Measurements from ENCODE around the gene TIGD3. TPM values are rescaled to one million over a fixed set of nuclear protein-coding genes. Genes with fewer than 3 reads are reported as not detected.
A peak's percentile ranks its signal among the peaks of the same experiment; 100 is the strongest.

The TIGD3 gene
- total RNA-seq, 1 experiment from 2014 or later: 3.0 TPM

DNA sequence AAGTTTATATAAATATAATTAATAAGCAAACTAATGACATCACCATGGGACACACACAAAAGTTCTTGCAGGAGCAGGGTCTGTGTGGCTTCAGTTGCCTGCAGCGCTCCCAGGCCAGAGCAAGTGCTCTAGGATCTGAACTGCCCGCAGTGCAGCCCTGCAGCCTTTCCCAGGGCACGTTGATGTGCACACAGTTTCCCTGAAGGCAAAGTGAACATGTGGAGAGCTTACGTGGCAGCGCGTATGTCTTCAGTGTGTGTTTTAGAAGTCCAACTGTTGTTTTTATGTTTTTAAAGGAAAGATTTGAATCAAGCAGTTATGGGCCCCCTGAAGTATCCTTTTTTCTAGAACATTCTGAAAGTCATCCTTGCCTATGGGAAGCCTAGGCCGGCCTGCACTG is 1.2 kb upstream of the TIGD3 start:
- H3K27me3 ChIP-seq (replicated peaks; ENCODE audit: control insufficient read depth, insufficient read depth, low read length): no peaks in the 10 kb centered on the region
- no peak for DNase-seq
- intact Hi-C loops (cut with micrococcal nuclease; ENCODE audit: unreplicated experiment): no loop called here
- ChIA-PET POLR2A (no interaction called here), CTCF (interaction anchor here (0.6 to 1.6 kb wide), 7 partner anchors 14 to 136 kb away, joined by 3 to 8 read pairs (median 5); partner anchors contain the start of genes CDC42EP2 and DPF2)
- H3K4me1 Mint-ChIP-seq (ENCODE audit: low read depth, unreplicated experiment): peaks cover 37% of the 10 kb centered on the region
- TF ChIP-seq, protein P1, sequence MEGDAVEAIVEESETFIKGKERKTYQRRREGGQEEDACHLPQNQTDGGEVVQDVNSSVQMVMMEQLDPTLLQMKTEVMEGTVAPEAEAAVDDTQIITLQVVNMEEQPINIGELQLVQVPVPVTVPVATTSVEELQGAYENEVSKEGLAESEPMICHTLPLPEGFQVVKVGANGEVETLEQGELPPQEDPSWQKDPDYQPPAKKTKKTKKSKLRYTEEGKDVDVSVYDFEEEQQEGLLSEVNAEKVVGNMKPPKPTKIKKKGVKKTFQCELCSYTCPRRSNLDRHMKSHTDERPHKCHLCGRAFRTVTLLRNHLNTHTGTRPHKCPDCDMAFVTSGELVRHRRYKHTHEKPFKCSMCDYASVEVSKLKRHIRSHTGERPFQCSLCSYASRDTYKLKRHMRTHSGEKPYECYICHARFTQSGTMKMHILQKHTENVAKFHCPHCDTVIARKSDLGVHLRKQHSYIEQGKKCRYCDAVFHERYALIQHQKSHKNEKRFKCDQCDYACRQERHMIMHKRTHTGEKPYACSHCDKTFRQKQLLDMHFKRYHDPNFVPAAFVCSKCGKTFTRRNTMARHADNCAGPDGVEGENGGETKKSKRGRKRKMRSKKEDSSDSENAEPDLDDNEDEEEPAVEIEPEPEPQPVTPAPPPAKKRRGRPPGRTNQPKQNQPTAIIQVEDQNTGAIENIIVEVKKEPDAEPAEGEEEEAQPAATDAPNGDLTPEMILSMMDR (IDR thresholded peaks at IDR 0.05; ENCODE audit: insufficient read depth in 1 of 2, low read depth in 1 of 2, low read length in 1 of 2, severe bottlenecking in 1 of 2, unreplicated experiment in 1 of 2): no peak
- H3K4me1 ChIP-seq: peaks cover 26% of the 10 kb centered on the region
- no peaks in the 10 kb centered on the region for H3K27me3 Mint-ChIP-seq (ENCODE audit: insufficient read depth, unreplicated experiment)
- no peaks in the 10 kb centered on the region for H3K9me3 Mint-ChIP-seq (ENCODE audit: unreplicated experiment)
- H3K4me3 ChIP-seq (ENCODE audit: low read depth, low read length): no peak overlapping the region
- H3K27ac Mint-ChIP-seq (ENCODE audit: unreplicated experiment): peak overlapping the region; percentile 87
- peak overlapping the region; percentile 94 for H3K4me3 Mint-ChIP-seq (ENCODE audit: unreplicated experiment)
- BruUV-seq (replicated peaks): TSS peak; percentile 32
- peaks cover 61% of the 10 kb centered on the region for H3K36me3 Mint-ChIP-seq (ENCODE audit: insufficient read depth, unreplicated experiment)
- no peaks in the 10 kb centered on the region for H3K9me3 ChIP-seq
- H3K36me3 ChIP-seq (ENCODE audit: control insufficient read depth, insufficient read depth, low read length): peaks cover 3% of the 10 kb centered on the region

DNA sequence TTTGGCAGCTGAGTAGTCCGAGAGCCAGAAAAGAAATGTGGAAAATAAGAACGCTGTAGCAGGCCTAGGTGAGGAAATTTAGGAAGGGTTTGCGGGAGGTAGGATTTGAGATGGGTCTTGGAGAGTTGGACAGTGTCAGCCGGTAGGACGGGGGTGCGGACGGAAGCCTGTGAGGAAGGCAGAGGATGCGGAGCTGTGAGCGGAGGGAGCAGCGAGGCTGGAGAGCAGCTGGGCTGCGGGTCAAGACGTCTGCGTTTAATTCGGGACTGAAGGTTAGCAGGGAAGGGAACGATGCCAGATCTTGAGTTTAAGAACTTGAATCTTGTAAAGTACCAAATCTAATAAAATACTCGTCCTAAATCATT is 669 bp upstream of the TIGD3 start:
- TF ChIP-seq, protein P1 (IDR thresholded peaks at IDR 0.05; ENCODE audit: insufficient read depth in 1 of 2, low read depth in 1 of 2, low read length in 1 of 2, severe bottlenecking in 1 of 2, unreplicated experiment in 1 of 2): no peak
- Histone ChIP-seq H3K27me3 (replicated peaks; ENCODE audit: control insufficient read depth, insufficient read depth, low read length) (no peaks in the 10 kb centered on the region), H3K36me3 (ENCODE audit: control insufficient read depth, insufficient read depth, low read length) (peaks cover 1% of the 10 kb centered on the region), H3K9me3 (no peaks in the 10 kb centered on the region), H3K4me1 (peaks cover 28% of the 10 kb centered on the region), H3K4me3 (ENCODE audit: low read depth, low read length) (peak overlapping the region; percentile 55)
- Mint-ChIP-seq H3K27me3 (ENCODE audit: insufficient read depth, unreplicated experiment) (no peaks in the 10 kb centered on the region), H3K4me3 (ENCODE audit: unreplicated experiment) (peak overlapping the region; percentile 94), H3K4me1 (ENCODE audit: low read depth, unreplicated experiment) (peaks cover 38% of the 10 kb centered on the region), H3K36me3 (ENCODE audit: insufficient read depth, unreplicated experiment) (peaks cover 56% of the 10 kb centered on the region), H3K9me3 (ENCODE audit: unreplicated experiment) (no peaks in the 10 kb centered on the region), H3K27ac (ENCODE audit: unreplicated experiment) (peak overlapping the region; percentile 87)
- DNase-seq: no peak
- no TSS peak for BruUV-seq (replicated peaks)
- ChIA-PET CTCF (interaction anchor here (0.6 to 1.6 kb wide), 6 partner anchors 13 to 283 kb away, joined by 3 to 8 read pairs (median 4); partner anchors contain the start of gene DPF2), POLR2A (interaction anchor here (0.5 kb wide), 1 partner anchor 40 kb away, joined by 3 read pairs; no protein-coding TSS in a partner anchor)
- intact Hi-C loops (cut with micrococcal nuclease; ENCODE audit: unreplicated experiment): loop anchor here (1.0 kb wide), 1 partner anchor 21 kb away; the partner anchor contains the start of gene DPF2

DNA sequence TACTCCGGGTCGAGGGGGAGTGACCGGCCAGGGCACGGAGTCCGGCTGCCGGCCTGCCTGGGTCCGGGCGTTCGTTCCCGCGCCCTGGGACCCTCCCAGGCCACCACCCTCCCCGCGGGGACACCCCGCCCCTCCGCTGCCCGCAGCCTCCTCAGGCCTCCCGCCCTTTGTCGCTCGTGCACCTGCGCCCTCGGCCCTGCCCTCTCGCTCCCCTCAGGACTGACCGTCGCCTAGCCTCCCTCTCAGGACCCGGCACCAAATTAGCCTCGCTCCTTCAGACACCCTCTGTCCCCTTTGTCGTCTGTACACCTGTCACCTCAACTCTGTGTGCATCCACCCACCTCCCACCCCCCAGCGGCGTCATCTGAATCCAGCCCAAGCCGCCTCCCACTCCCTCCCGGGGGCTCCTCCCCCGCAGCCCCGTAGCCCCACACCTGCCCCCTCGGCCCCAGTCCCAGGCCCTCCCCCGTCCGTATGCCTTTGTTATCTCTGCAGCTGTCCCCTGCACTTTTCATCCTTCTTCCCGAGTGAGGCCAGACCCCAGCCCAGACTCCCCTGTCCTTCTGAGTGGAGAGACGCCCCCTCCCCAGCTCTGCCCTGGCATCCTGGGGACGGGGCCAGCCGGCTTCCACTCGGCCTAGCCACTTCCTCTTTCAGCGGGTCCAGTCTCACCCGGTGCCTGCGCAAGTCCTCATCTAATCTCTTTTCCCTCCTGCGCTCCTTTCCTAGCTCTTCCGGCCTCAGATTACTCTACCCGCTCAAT is 643 bp downstream of the TIGD3 start:
- DNase-seq: peak; percentile 74 to 77
- intact Hi-C loops (cut with micrococcal nuclease; ENCODE audit: unreplicated experiment): no loop called here
- Histone ChIP-seq H3K4me3 (ENCODE audit: low read depth, low read length) (peak overlapping the region; percentile 62), H3K9me3 (no peaks in the 10 kb centered on the region), H3K36me3 (ENCODE audit: control insufficient read depth, insufficient read depth, low read length) (peaks cover 1% of the 10 kb centered on the region), H3K4me1 (peaks cover 28% of the 10 kb centered on the region), H3K27me3 (replicated peaks; ENCODE audit: control insufficient read depth, insufficient read depth, low read length) (no peaks in the 10 kb centered on the region)
- H3K4me3 Mint-ChIP-seq (ENCODE audit: unreplicated experiment): peak overlapping the region; percentile 94
- ChIA-PET CTCF (interaction anchor here (0.5 to 1.5 kb wide), 2 partner anchors 16 to 80 kb away, joined by 3 to 7 read pairs; no protein-coding TSS in a partner anchor), POLR2A (interaction anchor here (0.5 to 0.8 kb wide), 3 partner anchors 61 to 154 kb away, joined by 3 to 8 read pairs (median 3); no protein-coding TSS in a partner anchor)
- no TSS peak for BruUV-seq (replicated peaks)
- H3K4me1 Mint-ChIP-seq (ENCODE audit: low read depth, unreplicated experiment): peaks cover 44% of the 10 kb centered on the region
- H3K36me3 Mint-ChIP-seq (ENCODE audit: insufficient read depth, unreplicated experiment): peaks cover 48% of the 10 kb centered on the region
- peak overlapping the region; percentile 70 for H3K27ac Mint-ChIP-seq (ENCODE audit: unreplicated experiment)
- H3K27me3 Mint-ChIP-seq (ENCODE audit: insufficient read depth, unreplicated experiment): no peaks in the 10 kb centered on the region
- TF ChIP-seq, protein P1 (IDR thresholded peaks at IDR 0.05; ENCODE audit: insufficient read depth in 1 of 2, low read depth in 1 of 2, low read length in 1 of 2, severe bottlenecking in 1 of 2, unreplicated experiment in 1 of 2): no peak
- H3K9me3 Mint-ChIP-seq (ENCODE audit: unreplicated experiment): no peaks in the 10 kb centered on the region
